ENCODE data around the gene SLC25A23. TPM values are rescaled to one million over a fixed set of nuclear protein-coding genes. Genes with fewer than 3 reads are reported as not detected.
A peak's percentile ranks its signal among the peaks of the same experiment; 100 is the strongest.

The SLC25A23 gene
- total and polyA plus RNA-seq, 9 of the 15 experiments (the other 6 are each of a cell fraction or from before 2014, with no cell fraction given): 6.1 to 72.0 (median 26.6) TPM

DNA sequence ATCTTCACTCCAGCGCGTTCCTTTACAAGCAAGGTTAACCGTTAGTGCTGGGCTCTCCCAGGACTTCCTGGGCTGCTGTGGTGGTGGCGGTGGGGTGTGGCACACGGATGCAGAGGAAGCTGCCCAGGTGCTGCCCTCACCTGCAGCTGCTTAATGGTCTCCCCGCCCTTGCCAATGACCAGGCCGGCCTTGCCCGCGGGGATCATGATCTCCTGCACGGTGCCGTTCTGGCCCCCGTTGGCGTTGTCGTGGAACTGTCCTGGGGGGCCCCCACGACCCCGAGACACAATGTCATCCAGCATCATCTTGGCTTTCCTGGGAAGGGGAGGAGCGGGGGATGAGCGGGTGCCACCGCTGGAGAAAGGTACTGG is 41.0 kb downstream of the SLC25A23 start (continued):
- TF ChIP-seq, protein P1, sequence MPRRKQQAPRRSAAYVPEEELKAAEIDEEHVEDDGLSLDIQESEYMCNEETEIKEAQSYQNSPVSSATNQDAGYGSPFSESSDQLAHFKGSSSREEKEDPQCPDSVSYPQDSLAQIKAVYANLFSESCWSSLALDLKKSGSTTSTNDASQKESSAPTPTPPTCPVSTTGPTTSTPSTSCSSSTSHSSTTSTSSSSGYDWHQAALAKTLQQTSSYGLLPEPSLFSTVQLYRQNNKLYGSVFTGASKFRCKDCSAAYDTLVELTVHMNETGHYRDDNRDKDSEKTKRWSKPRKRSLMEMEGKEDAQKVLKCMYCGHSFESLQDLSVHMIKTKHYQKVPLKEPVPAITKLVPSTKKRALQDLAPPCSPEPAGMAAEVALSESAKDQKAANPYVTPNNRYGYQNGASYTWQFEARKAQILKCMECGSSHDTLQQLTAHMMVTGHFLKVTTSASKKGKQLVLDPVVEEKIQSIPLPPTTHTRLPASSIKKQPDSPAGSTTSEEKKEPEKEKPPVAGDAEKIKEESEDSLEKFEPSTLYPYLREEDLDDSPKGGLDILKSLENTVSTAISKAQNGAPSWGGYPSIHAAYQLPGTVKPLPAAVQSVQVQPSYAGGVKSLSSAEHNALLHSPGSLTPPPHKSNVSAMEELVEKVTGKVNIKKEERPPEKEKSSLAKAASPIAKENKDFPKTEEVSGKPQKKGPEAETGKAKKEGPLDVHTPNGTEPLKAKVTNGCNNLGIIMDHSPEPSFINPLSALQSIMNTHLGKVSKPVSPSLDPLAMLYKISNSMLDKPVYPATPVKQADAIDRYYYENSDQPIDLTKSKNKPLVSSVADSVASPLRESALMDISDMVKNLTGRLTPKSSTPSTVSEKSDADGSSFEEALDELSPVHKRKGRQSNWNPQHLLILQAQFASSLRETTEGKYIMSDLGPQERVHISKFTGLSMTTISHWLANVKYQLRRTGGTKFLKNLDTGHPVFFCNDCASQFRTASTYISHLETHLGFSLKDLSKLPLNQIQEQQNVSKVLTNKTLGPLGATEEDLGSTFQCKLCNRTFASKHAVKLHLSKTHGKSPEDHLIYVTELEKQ (CRISPR knock-in tag; IDR thresholded peaks at IDR 0.05): no peak
- no peak for TF ChIP-seq MCM7 (IDR thresholded peaks at IDR 0.05)
- no peak for TF ChIP-seq ZZZ3 (IDR thresholded peaks at IDR 0.05)
- TF ChIP-seq, protein P2, sequence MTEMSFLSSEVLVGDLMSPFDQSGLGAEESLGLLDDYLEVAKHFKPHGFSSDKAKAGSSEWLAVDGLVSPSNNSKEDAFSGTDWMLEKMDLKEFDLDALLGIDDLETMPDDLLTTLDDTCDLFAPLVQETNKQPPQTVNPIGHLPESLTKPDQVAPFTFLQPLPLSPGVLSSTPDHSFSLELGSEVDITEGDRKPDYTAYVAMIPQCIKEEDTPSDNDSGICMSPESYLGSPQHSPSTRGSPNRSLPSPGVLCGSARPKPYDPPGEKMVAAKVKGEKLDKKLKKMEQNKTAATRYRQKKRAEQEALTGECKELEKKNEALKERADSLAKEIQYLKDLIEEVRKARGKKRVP (CRISPR knock-in tag; IDR thresholded peaks at IDR 0.05): no peak
- no peak for TF ChIP-seq ZNF780A (CRISPR knock-in tag; IDR thresholded peaks at IDR 0.05)
- TF ChIP-seq SUPT5H (IDR thresholded peaks at IDR 0.05): 0 out of 2 replicates have a peak, but pooled peaks have one; percentile 5
- TF ChIP-seq SIRT6 (IDR thresholded peaks at IDR 0.05; ENCODE audit: low read depth, low read length): no peak
- TF ChIP-seq, protein P3, sequence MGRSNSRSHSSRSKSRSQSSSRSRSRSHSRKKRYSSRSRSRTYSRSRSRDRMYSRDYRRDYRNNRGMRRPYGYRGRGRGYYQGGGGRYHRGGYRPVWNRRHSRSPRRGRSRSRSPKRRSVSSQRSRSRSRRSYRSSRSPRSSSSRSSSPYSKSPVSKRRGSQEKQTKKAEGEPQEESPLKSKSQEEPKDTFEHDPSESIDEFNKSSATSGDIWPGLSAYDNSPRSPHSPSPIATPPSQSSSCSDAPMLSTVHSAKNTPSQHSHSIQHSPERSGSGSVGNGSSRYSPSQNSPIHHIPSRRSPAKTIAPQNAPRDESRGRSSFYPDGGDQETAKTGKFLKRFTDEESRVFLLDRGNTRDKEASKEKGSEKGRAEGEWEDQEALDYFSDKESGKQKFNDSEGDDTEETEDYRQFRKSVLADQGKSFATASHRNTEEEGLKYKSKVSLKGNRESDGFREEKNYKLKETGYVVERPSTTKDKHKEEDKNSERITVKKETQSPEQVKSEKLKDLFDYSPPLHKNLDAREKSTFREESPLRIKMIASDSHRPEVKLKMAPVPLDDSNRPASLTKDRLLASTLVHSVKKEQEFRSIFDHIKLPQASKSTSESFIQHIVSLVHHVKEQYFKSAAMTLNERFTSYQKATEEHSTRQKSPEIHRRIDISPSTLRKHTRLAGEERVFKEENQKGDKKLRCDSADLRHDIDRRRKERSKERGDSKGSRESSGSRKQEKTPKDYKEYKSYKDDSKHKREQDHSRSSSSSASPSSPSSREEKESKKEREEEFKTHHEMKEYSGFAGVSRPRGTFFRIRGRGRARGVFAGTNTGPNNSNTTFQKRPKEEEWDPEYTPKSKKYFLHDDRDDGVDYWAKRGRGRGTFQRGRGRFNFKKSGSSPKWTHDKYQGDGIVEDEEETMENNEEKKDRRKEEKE (IDR thresholded peaks at IDR 0.05; ENCODE audit: borderline replicate concordance in 1 of 2, control insufficient read depth in 1 of 2, low read depth in 2 of 2, low read length in 1 of 2): no peak
- TF ChIP-seq, protein P4, sequence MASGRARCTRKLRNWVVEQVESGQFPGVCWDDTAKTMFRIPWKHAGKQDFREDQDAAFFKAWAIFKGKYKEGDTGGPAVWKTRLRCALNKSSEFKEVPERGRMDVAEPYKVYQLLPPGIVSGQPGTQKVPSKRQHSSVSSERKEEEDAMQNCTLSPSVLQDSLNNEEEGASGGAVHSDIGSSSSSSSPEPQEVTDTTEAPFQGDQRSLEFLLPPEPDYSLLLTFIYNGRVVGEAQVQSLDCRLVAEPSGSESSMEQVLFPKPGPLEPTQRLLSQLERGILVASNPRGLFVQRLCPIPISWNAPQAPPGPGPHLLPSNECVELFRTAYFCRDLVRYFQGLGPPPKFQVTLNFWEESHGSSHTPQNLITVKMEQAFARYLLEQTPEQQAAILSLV (tag; IDR thresholded peaks at IDR 0.05): no peak
- TF ChIP-seq ETS2 (tag; IDR thresholded peaks at IDR 0.05; ENCODE audit: borderline replicate concordance, poor library complexity, severe bottlenecking): no peak
- no peak for TF ChIP-seq SMAD1 (IDR thresholded peaks at IDR 0.05; ENCODE audit: low read depth, low read length, partially characterized antibody)
- TF ChIP-seq CXXC5 (CRISPR knock-in tag; IDR thresholded peaks at IDR 0.05): no peak
- TF ChIP-seq NCOA2 (IDR thresholded peaks at IDR 0.05; ENCODE audit: partially characterized antibody in 2 of 2): no peak
- TF ChIP-seq MEF2A (IDR thresholded peaks at IDR 0.05; ENCODE audit: control insufficient read depth, low read depth, low read length): no peak
- TF ChIP-seq PHF21A (IDR thresholded peaks at IDR 0.05; ENCODE audit: borderline replicate concordance, low read depth): no peak
- no peak for TF ChIP-seq ZNF3 (CRISPR knock-in tag; IDR thresholded peaks at IDR 0.05)
- TF ChIP-seq ASH1L (IDR thresholded peaks at IDR 0.05; ENCODE audit: borderline replicate concordance, low read depth, partially characterized antibody): no peak

All from K562 (cell line).